ENCODE measurements around the gene CYSRT1. TPM values are rescaled to one million over a fixed set of nuclear protein-coding genes. Genes with fewer than 3 reads are reported as not detected.

CYSRT1 gene
- total RNA-seq, 1 donor from 2014 or later: not detected

GRCh38 chr9:137229903-137230704, 5.1 kb downstream of the CYSRT1 start:
- no peaks in the 10 kb centered on the region for H3K36me3 Mint-ChIP-seq
- Histone ChIP-seq H2AFZ (replicated peaks) (no peak overlapping the region), H3K9ac (no peak overlapping the region), H3K9me3 (ENCODE audit: low read depth) (no peaks in the 10 kb centered on the region), H3K4me2 (no peak overlapping the region), H3K36me3 (no peaks in the 10 kb centered on the region), H3K4me1 (no peaks in the 10 kb centered on the region), H3K79me2 (ENCODE audit: low read depth) (no peaks in the 10 kb centered on the region), H3K27ac (no peak overlapping the region), H4K20me1 (ENCODE audit: low read depth) (no peaks in the 10 kb centered on the region), H3K27me3 (no peaks in the 10 kb centered on the region), H3F3A (ENCODE audit: low read depth) (no peaks in the 10 kb centered on the region), H3K4me3 (no peak overlapping the region)
- peaks cover 3% of the 10 kb centered on the region for H3K4me1 Mint-ChIP-seq
- H3K9me3 Mint-ChIP-seq: no peaks in the 10 kb centered on the region
- TF ChIP-seq EZH2 (IDR thresholded peaks at IDR 0.05): no peak
- no peak for TF ChIP-seq CTCF (IDR thresholded peaks at IDR 0.05)
- no peak for TF ChIP-seq EZH2phosphoT487 (IDR thresholded peaks at IDR 0.05)
- H3K27me3 Mint-ChIP-seq (ENCODE audit: insufficient read depth, low read depth): peaks cover 6% of the 10 kb centered on the region
- no peak for DNase-seq (ENCODE audit: low spot score)
- no peak overlapping the region for H3K4me3 Mint-ChIP-seq
- H3K27ac Mint-ChIP-seq: no peak overlapping the region

DNA sequence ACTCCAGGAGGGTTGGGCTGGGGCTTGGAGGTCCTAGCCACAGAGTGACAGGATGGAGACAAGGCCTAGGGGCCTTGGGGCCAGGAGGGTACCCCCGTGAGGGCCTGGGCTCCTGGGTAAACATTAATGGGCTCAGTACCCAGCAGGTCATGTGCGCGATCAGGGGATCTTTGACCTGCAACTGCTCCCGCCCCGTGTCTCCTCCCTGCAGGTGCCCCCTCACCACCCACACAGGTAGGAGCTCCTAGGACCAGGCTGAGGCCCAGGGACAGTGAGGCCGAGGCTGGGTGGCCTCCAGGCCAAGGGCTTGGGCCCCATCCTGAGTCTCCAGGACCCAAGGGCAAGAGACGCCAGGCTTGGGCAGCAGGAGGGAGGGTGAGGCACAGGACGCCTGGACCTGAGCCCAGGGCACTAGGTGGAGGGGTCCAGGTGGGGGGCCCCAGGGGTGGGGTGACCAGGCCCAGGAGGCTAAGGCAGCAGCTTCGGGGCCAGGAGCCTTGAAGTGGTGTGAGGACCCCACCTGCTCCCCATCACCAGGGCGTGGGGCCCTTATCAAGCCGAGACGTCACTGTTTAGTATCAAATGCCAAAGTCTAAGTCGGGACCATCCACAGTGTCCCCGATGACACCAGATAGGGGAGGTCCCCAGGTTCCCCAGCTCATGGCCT, 5.9 kb downstream of the CYSRT1 start, which contains the start of gene SLC34A3:
TSS of gene SLC34A3 (plus strand) at position 197 of the 667 bp plus-strand sequence. CDS start 802 bp downstream, outside the sequence.
- Histone ChIP-seq H3K36me3 (no peaks in the 10 kb centered on the region), H3K9me3 (ENCODE audit: low read depth) (no peaks in the 10 kb centered on the region), H3K79me2 (ENCODE audit: low read depth) (no peaks in the 10 kb centered on the region), H3K4me3 (no peak within 1 kb of the TSS), H4K20me1 (ENCODE audit: low read depth) (peaks cover 5% of the 10 kb centered on the region), H2AFZ (replicated peaks) (no peak within 1 kb of the TSS), H3K4me2 (no peak within 1 kb of the TSS), H3K9ac (no peak within 1 kb of the TSS), H3K27ac (no peak within 1 kb of the TSS), H3K27me3 (no peaks in the 10 kb centered on the region), H3F3A (ENCODE audit: low read depth) (no peaks in the 10 kb centered on the region), H3K4me1 (no peaks in the 10 kb centered on the region)
- TF ChIP-seq CTCF (IDR thresholded peaks at IDR 0.05) (no peak), EZH2phosphoT487 (IDR thresholded peaks at IDR 0.05) (no peak), EZH2 (IDR thresholded peaks at IDR 0.05) (no peak)
- no peak for DNase-seq (ENCODE audit: low spot score)
- no peak within 1 kb of the TSS for H3K4me3 Mint-ChIP-seq
- H3K36me3 Mint-ChIP-seq: no peaks in the 10 kb centered on the region
- no peaks in the 10 kb centered on the region for H3K9me3 Mint-ChIP-seq
- peaks cover 6% of the 10 kb centered on the region for H3K27me3 Mint-ChIP-seq (ENCODE audit: insufficient read depth, low read depth)
- H3K4me1 Mint-ChIP-seq: peaks cover 3% of the 10 kb centered on the region
- no peak within 1 kb of the TSS for H3K27ac Mint-ChIP-seq

DNA sequence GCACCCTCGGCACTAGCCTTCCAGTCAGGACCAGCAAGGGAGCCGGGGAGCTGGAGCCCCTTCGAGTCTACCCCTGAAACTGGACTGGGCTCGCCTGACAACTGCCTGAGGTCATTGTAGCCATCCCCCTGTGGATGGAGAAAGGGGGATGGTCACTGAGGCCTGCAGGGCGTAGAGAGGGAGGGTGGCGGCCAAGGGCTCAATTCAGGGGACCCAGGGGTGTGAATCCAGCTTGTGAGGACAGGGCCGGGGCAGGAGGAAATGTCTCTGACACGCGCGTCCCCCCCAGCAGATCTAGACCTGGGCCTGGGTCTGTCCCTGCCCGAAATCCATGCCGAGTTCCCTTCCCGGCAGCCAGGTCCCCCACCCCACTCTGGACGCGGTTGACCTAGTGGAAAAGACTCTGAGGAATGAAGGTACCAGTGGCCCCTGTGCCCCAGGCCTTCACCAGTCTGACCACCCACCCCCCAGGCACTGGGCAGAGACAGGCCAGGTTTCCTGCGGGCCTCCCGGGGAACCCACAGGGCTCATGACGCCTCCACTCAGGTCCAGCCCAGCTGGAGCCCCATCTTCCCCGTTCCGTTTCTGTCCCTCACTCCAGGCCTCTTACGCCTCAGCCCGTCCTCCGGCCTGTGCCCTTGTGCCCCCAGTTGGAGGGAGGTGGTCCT, 6.5 kb downstream of the CYSRT1 start:
- no peak for DNase-seq (ENCODE audit: low spot score)
- Mint-ChIP-seq H3K4me1 (peaks cover 3% of the 10 kb centered on the region), H3K36me3 (no peaks in the 10 kb centered on the region)

More for the DNA sequence above, 6.5 kb downstream of the CYSRT1 start:
- Histone ChIP-seq H3K4me2 (no peak overlapping the region), H3K27me3 (no peaks in the 10 kb centered on the region), H3K4me1 (no peaks in the 10 kb centered on the region), H3K9ac (no peak overlapping the region), H3K36me3 (no peaks in the 10 kb centered on the region), H3K9me3 (ENCODE audit: low read depth) (no peaks in the 10 kb centered on the region), H3K4me3 (no peak overlapping the region), H3K79me2 (ENCODE audit: low read depth) (no peaks in the 10 kb centered on the region), H3F3A (ENCODE audit: low read depth) (no peaks in the 10 kb centered on the region), H3K27ac (no peak overlapping the region), H2AFZ (replicated peaks) (no peak overlapping the region), H4K20me1 (ENCODE audit: low read depth) (peaks cover 5% of the 10 kb centered on the region)
- no peak overlapping the region for H3K4me3 Mint-ChIP-seq
- H3K27ac Mint-ChIP-seq: no peak overlapping the region
- H3K9me3 Mint-ChIP-seq: no peaks in the 10 kb centered on the region
- TF ChIP-seq EZH2 (IDR thresholded peaks at IDR 0.05) (no peak), EZH2phosphoT487 (IDR thresholded peaks at IDR 0.05) (no peak), CTCF (IDR thresholded peaks at IDR 0.05) (no peak)
- H3K27me3 Mint-ChIP-seq (ENCODE audit: insufficient read depth, low read depth): peaks cover 6% of the 10 kb centered on the region

Data from neural progenitor cell (in vitro differentiated cells).